ENCODE data around the gene TTYH3.

The TTYH3 gene

DNA sequence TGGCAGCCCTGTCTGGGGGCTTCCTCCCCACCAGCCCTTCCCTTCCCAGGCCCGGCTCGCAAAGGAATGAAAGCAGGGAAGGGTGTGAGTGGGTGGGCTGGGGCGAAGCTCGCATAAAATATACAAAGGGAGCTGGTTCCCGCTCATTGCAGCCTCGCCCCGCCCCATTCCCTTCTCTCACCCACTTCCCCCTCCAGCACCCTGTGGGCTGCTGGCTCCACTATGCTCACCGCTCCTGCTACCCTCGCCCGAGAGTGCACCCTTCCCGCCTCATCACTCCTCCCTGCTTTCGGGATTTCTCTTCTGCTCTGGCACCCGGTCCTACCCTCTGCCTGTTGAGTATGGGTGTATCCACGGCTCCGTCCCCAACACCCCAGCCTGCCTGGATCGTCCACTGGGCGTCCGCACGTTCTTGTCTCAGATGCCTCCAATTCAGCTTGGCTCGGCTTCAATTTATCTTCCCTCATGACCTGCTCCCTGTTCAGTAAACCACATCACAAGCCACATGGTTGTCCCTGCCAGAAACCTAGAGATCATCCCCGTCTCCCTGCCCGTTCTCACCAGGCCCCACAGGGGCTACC lies 14.4 kb upstream of the TTYH3 start:
- no peak overlapping the region for H3K27ac Mint-ChIP-seq
- no peak overlapping the region for H3K4me3 Mint-ChIP-seq
- no peaks in the 10 kb centered on the region for H3K9me3 Mint-ChIP-seq
- H3K27me3 Mint-ChIP-seq (ENCODE audit: low read depth), result peaks cover 5% of the 10 kb centered on the region
- no peaks in the 10 kb centered on the region for H3K36me3 Mint-ChIP-seq (ENCODE audit: low read depth)
- H3K4me1 Mint-ChIP-seq (ENCODE audit: low read depth), result no peaks in the 10 kb centered on the region
- DNase-seq (ENCODE audit: low spot score), result no peak

DNA sequence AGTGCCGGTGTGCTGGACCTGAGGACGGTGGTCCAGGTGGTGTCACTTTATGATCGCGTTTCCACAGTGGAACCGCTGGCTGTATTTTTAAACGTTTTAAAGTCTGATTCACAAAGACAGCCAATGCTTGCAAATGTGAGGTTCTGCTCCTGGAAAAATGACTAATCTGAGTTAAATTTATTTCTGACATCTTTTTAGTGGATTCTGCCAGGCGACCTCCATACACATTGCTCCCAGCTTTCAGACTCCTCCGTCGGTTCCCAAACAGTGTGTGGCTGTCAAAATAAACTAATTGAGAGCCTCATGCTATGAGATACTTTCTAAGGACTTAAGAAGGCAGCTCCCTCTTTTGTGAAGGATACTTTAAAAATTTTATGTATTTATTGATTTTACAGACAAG lies 12.7 kb upstream of the TTYH3 start:
- Mint-ChIP-seq H3K27me3 (ENCODE audit: low read depth) (peaks cover 5% of the 10 kb centered on the region), H3K27ac (no peak overlapping the region), H3K4me3 (no peak overlapping the region), H3K36me3 (ENCODE audit: low read depth) (no peaks in the 10 kb centered on the region), H3K9me3 (no peaks in the 10 kb centered on the region), H3K4me1 (ENCODE audit: low read depth) (no peaks in the 10 kb centered on the region)
- DNase-seq (ENCODE audit: low spot score), result no peak

DNA sequence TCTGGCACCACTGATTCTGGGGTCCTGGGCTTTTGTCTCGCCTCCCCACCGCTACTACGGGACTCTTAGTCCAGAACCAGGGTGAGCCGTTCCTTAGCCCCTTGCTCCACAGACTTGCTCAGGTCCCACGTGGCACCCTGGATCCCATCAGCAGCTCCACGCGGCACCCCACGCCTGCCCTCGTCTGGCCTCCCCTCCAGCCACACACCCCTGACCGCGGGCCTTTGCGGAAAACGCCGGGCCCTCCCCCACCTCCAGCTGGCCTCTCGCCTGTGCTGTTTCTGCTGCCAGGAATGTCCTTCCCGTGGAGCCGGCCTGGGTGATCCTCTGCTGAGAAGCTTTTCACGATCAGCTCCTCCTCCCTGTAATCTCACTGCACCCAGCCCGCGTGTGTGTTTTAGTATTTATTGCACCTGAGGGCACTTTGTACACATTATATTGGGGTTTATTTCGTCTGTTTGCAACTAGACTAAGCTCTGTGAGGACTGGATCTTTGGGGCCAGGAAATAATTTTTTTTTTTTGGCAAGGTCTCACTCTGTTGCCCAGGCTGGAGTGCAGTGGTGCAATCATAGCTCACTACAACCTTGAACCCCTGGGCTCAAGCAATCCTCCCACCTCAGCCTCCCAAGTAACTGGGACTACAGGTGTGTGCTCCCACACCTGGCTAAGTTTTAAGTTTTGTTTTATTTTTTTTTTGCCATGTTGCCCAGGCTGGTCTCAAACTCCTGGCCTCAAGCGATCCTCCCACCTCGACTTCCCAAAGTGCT lies 10.5 kb upstream of the TTYH3 start:
- Mint-ChIP-seq H3K9me3 (no peaks in the 10 kb centered on the region), H3K4me3 (no peak overlapping the region), H3K36me3 (ENCODE audit: low read depth) (no peaks in the 10 kb centered on the region), H3K27ac (no peak overlapping the region), H3K4me1 (ENCODE audit: low read depth) (no peaks in the 10 kb centered on the region), H3K27me3 (ENCODE audit: low read depth) (peaks cover 5% of the 10 kb centered on the region)
- no peak for DNase-seq (ENCODE audit: low spot score)

DNA sequence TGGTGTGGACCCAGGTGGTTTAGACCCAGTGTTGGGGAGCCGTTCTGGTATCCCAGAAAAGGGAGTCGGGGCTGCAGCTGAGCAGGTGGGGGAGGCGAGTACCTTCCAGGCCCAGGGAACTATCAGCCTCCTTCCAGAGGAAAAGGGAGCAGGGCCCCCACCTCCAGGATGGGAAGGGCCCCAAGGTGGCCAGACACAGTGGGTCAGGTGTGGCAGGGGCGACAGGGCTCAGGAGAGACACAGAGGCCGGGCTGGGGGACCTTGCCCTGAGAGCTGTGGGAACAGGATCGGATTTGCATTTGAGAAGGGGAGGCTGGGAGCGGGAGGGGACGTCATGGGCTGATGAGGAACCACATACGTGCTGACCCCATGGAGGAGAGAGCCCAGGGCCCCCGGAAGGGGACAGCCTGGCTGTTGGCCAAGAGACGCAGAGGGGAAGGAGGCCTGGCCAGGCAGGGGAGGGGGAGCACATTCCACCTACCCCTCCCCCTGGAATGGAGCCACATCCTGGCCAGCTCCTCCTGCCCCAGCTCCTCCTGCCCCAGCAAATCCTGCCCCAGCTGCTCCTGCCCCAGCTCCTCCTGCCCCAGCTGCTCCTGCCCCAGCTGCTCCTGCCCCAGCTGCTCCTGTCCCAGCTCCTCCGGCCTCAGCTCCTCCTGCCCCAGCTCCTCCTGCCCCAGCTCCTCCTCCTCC lies 9.7 kb upstream of the TTYH3 start:
- H3K27ac Mint-ChIP-seq, result no peak overlapping the region
- H3K9me3 Mint-ChIP-seq, result no peaks in the 10 kb centered on the region
- no peak for DNase-seq (ENCODE audit: low spot score)

DNA sequence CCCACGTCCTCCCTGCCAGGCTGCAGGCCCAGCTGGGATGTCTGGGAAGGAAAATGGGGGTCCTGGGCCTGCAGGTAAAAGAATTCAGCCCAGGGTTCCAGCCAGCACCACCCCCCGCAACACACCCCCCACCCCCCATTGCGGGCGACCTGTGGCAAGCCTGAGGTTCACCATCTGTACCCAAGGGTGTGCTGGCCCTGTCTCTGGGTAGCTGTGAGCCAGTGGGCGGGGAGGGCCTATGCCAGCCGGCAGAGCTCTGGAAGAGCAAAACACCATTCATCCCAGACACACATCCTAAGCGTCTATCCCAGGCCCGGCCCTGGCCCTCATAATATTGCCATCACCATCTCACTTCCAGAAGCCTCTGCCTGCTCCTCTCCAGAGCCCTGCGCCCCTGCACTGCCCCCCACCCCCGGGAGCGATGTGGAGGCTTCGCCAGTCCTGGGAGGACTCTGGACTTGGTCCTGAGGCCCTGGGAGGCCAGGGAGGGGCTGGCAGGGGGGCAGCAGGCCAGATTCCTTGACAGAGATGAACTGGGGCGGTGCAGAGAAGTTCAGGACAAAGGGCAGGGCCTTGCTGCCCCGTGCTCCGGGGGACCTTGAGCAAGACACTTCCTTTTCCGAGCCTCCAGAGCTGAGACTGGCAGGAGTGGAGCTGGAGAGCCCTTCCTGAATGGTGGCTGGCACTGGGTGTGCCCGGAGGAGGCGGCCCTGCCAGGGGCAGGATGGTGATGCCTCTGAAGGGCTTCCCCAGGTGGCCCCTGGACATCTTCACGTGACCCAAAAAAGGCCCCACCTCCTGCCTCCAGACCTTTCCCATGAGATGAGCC lies 8.7 kb upstream of the TTYH3 start:
- no peaks in the 10 kb centered on the region for H3K36me3 Mint-ChIP-seq (ENCODE audit: low read depth)
- DNase-seq (ENCODE audit: low spot score), result no peak

More for the DNA sequence above, 9.7 kb upstream of the TTYH3 start:
- Mint-ChIP-seq H3K4me1 (ENCODE audit: low read depth) (no peaks in the 10 kb centered on the region), H3K4me3 (no peak overlapping the region), H3K36me3 (ENCODE audit: low read depth) (no peaks in the 10 kb centered on the region), H3K27me3 (ENCODE audit: low read depth) (peaks cover 5% of the 10 kb centered on the region)

DNA sequence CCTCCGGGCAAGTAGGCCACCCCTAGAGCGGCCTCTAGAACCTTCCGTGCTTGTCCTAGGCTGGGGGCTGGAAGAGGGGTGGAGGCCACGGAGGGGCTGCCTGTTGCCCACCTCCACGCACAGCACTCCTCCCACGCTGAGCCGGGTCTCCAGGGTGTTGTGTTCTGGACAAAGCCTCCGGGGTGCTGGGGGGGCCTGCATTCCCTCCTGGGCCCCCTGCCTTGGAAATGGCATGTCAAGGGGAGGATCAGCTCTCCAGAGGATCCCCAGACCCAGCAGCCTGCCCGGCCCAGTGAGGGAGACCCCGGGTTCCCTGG lies 8.1 kb upstream of the TTYH3 start:
- Mint-ChIP-seq H3K36me3 (ENCODE audit: low read depth) (no peaks in the 10 kb centered on the region), H3K4me1 (ENCODE audit: low read depth) (no peaks in the 10 kb centered on the region), H3K9me3 (no peaks in the 10 kb centered on the region), H3K27ac (no peak overlapping the region), H3K4me3 (no peak overlapping the region), H3K27me3 (ENCODE audit: low read depth) (peaks cover 3% of the 10 kb centered on the region)
- no peak for DNase-seq (ENCODE audit: low spot score)

More for the DNA sequence above, 8.7 kb upstream of the TTYH3 start:
- Mint-ChIP-seq H3K9me3 (no peaks in the 10 kb centered on the region), H3K27me3 (ENCODE audit: low read depth) (peaks cover 4% of the 10 kb centered on the region), H3K4me1 (ENCODE audit: low read depth) (no peaks in the 10 kb centered on the region), H3K4me3 (no peak overlapping the region), H3K27ac (no peak overlapping the region)

DNA sequence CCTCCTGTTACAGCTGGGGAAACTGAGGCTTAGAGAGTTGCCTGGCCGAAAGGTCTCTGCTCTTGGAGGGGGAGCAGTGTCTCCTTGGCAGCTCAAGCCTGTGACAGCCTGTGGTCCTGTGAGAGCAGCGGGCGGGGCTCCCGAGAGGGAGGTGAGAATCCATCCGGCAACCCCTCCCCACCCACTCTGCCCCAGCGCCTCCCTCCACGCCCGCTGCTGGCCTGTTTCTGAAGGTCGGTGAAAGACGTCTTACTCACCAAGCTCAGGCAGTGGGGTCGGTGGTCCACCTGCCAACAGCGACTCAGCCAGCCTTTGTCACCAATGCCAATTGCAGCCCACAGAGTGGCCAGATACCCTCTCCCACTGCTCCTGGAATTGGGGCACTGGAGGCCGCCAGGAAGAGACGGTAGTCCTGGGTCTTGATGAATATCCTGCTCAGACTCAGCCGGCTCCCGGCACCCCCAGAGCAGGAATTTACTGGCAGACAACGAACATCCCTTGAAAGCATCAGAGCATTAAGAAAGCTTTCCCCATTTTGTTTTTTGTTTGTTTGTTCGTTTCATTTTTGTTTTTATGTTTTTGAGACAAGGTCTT lies 7.4 kb upstream of the TTYH3 start:
- no peak for DNase-seq (ENCODE audit: low spot score)
- no peak overlapping the region for H3K27ac Mint-ChIP-seq
- no peaks in the 10 kb centered on the region for H3K36me3 Mint-ChIP-seq (ENCODE audit: low read depth)
- H3K9me3 Mint-ChIP-seq, result no peaks in the 10 kb centered on the region
- H3K27me3 Mint-ChIP-seq (ENCODE audit: low read depth), result peaks cover 3% of the 10 kb centered on the region
- H3K4me3 Mint-ChIP-seq, result no peak overlapping the region
- H3K4me1 Mint-ChIP-seq (ENCODE audit: low read depth), result no peaks in the 10 kb centered on the region

DNA sequence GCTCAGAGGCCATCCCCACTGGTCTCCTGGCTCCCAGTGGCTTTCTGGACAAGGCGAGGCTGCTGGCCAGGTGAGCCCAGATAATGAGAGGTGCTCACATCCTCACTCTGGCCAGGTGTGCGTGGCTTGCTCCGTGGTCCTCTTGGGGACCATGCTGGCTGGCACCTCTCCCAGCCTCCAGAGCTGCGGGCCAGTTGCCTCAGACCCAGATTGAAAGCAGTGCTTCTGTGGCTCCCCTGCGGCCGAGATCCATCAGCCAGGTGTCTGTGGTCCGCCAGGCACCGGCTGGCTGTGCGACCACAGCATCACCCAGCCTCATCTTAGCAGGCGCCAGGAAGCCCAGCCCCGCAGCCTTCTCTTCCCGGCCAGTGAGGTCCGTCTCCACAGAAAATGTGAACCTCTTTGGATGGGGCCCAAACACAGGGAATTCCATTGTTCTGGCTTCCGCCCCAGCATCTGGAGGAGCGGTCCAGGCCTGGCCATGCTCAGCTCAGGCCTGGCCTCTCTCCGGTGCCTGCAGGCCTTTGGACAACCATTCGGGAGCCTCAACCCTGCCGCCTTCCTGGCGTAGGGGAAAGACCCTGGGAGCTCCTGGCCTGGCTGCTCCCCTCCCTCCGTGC lies 5.2 kb upstream of the TTYH3 start:
- DNase-seq (ENCODE audit: low spot score), result no peak
- no peaks in the 10 kb centered on the region for H3K9me3 Mint-ChIP-seq
- H3K27me3 Mint-ChIP-seq (ENCODE audit: low read depth), result peaks cover 3% of the 10 kb centered on the region
- H3K36me3 Mint-ChIP-seq (ENCODE audit: low read depth), result no peaks in the 10 kb centered on the region
- peaks cover 5% of the 10 kb centered on the region for H3K4me1 Mint-ChIP-seq (ENCODE audit: low read depth)
- no peak overlapping the region for H3K4me3 Mint-ChIP-seq
- no peak overlapping the region for H3K27ac Mint-ChIP-seq

DNA sequence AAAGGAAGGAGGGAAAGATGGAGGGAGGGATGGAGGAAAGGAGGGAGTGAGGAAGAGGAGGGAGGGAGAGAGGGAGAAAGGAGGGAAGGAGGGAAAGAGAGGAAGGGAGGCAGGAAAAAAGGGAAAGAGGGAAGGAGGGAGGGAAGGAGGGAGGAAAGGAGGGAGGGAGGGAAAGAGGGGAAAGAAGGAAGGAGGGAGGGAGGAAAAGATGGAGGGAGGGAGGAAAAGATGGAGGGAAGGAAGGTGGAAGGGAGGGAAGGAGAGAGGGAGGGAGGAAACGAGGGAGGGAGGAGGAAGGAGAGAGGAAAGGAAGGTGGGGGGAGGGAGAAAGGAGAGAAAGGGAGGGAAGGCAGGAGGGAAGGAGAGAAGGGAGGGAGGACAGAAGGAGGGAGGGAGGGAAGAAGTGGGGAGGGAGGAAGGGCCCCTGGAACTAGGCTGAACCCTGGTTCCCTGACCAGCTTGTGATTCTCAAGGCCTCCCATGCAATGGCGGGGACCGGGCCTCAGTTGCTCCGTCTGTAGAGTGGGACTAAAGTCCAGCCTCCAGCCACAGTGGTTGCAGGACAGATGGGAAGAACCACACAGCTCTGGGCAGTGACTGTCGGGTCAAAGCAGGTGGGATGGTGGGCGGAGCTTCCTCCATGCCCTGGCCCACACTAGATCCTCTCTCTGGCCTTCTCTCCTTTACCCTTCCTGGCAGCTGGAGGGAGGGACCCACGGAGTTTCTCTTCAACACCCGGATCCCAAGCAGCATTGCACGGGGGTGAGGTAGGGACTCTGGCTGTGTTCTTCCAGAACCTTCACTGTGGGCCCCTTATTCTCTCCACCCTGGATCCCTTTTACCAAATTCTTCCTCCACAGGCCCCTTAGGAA lies 4.3 kb upstream of the TTYH3 start:
- H3K27me3 Mint-ChIP-seq (ENCODE audit: low read depth), result peaks cover 3% of the 10 kb centered on the region
- no peaks in the 10 kb centered on the region for H3K36me3 Mint-ChIP-seq (ENCODE audit: low read depth)
- peaks cover 5% of the 10 kb centered on the region for H3K4me1 Mint-ChIP-seq (ENCODE audit: low read depth)
- H3K4me3 Mint-ChIP-seq, result no peak overlapping the region
- no peaks in the 10 kb centered on the region for H3K9me3 Mint-ChIP-seq
- H3K27ac Mint-ChIP-seq, result no peak overlapping the region
- no peak for DNase-seq (ENCODE audit: low spot score)

DNA sequence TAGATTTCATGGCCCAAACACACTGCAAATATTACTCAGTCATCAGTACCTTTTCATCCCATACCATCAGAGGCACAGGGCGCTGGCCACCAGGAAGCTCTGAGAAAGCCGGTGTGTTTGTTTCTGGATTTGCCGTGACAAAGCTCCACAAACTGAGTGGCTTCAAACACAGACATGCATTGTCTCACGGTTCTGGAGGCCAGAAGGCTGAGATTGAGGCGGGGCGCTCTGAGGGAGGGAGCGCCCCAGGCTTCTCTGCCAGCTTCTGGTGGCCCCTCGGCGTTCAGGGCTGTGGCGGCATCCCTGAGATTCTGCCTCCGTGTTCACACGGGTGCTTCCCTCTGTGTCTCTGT lies 3.7 kb upstream of the TTYH3 start:
- no peak for DNase-seq (ENCODE audit: low spot score)
- Mint-ChIP-seq H3K4me3 (no peak overlapping the region), H3K9me3 (no peaks in the 10 kb centered on the region), H3K36me3 (ENCODE audit: low read depth) (no peaks in the 10 kb centered on the region), H3K27me3 (ENCODE audit: low read depth) (peaks cover 3% of the 10 kb centered on the region), H3K27ac (no peak overlapping the region), H3K4me1 (ENCODE audit: low read depth) (peaks cover 7% of the 10 kb centered on the region)

DNA sequence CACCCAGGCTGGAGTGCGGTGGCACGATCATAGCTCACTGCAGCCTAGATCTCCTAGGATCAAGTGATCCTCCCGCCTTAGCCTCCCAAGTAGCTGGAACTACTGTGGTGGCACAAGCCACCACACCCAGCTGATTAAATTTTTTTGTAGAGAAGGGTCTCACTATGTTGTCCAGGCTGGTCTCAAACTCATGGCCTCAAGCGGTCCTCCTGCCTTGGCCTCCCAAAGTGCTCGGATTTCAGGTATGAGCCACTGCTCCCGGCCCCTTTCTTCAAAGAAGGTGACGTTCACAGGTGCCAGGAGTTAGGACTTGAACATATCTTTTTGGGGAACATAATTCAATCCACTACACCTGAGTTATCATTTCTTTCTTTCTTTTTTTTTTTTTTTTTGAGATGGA lies 2.9 kb upstream of the TTYH3 start:
- Mint-ChIP-seq H3K4me1 (ENCODE audit: low read depth) (peaks cover 14% of the 10 kb centered on the region), H3K27ac (no peak overlapping the region), H3K36me3 (ENCODE audit: low read depth) (no peaks in the 10 kb centered on the region), H3K4me3 (no peak overlapping the region), H3K9me3 (no peaks in the 10 kb centered on the region), H3K27me3 (ENCODE audit: low read depth) (peaks cover 3% of the 10 kb centered on the region)
- no peak for DNase-seq (ENCODE audit: low spot score)

DNA sequence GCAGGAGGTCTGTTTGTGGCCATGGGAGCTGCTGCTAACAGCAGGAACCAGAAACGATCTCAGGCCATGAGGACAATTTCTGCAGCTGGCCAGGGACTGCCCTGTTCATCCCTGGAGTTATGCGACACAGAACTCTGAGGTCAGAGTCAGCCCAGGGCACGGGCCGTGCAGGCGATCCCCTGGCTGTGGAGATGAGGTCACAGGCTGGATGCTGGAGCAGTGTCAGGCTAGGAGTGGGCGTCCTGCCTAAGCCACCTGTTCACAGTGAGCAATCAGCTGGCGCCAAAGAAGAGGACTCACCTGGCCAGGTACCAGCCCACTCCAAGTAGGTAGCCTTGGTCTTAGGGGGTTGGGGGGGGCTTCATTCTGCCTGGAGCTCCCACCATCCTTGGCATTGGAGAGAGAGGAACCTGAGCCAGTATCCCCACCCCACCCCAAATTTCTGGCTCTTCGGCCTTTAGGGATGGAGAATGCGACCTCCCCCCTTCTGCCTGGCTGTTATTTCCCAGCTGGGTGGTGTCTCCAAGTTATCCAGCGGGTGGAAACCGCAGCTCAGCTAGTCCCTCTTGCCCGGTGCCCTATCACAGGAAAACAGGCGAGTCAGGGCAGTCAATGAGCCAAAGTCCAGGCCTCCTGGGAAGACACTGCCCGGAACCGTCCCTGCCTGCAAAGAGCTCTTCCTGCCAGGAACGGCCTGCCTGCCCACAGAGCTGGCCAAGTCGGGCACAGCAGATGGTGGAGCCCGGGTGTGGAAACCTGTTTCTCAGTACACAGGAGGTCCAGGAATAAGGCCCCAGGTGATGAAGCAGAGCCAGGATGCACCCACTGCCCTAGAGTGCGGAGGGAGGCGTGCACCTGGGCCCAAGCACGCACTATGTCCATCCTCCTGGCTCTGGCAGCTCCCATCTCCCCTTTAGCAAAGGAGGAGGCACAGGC lies 1.8 kb upstream of the TTYH3 start:
- peaks cover 16% of the 10 kb centered on the region for H3K4me1 Mint-ChIP-seq (ENCODE audit: low read depth)
- no peak overlapping the region for H3K27ac Mint-ChIP-seq
- H3K9me3 Mint-ChIP-seq, result no peaks in the 10 kb centered on the region
- H3K27me3 Mint-ChIP-seq (ENCODE audit: low read depth), result peaks cover 3% of the 10 kb centered on the region
- H3K4me3 Mint-ChIP-seq, result no peak overlapping the region
- H3K36me3 Mint-ChIP-seq (ENCODE audit: low read depth), result no peaks in the 10 kb centered on the region
- no peak for DNase-seq (ENCODE audit: low spot score)
